Parathyroid adenoma (tissue), 2 donors: ENCODE measurements around the gene CMTM5.

Source experiments
- H2AFZ ChIP-seq: fragments of 300-600 bp; sonication (generic); one replicate; pipeline ENCODE4 v1.7.0; 2017; ENCODE audit warnings: antibody characterized with exemption, mild to moderate bottlenecking
- H3K27ac ChIP-seq: fragments of 300-600 bp; sonication (generic); one replicate; pipeline ENCODE4 v1.7.0; 2017
- H3K27me3 ChIP-seq: fragments of 300-600 bp; sonication (generic); one replicate; pipeline ENCODE4 v1.7.0; 2017; ENCODE audit warnings: low read length; ENCODE audit not compliant: control insufficient read depth, insufficient read depth
- H3K36me3 ChIP-seq: fragments of 300-600 bp; sonication (generic); one replicate; pipeline ENCODE4 v1.7.0; 2017; ENCODE audit warnings: low read length; ENCODE audit not compliant: control insufficient read depth, insufficient read depth
- H3K4me1 ChIP-seq: fragments of 300-600 bp; sonication (generic); one replicate; pipeline ENCODE4 v1.7.0; 2017; ENCODE audit warnings: control low read depth
- H3K4me2 ChIP-seq: fragments of 300-600 bp; sonication (generic); one replicate; pipeline ENCODE4 v1.7.0; 2017; ENCODE audit warnings: low read length
- H3K4me3 ChIP-seq: fragments of 300-600 bp; sonication (generic); one replicate; pipeline ENCODE4 v1.7.0; 2017; ENCODE audit warnings: low read depth, low read length
- H3K79me2 ChIP-seq: fragments of 300-600 bp; sonication (generic); one replicate; pipeline ENCODE4 v1.7.0; 2017; ENCODE audit warnings: control low read depth
- H3K9ac ChIP-seq: fragments of 300-600 bp; sonication (generic); one replicate; pipeline ENCODE4 v1.7.0; 2017; ENCODE audit warnings: mild to moderate bottlenecking
- H3K9me3 ChIP-seq: fragments of 300-600 bp; sonication (generic); one replicate; pipeline ENCODE4 v1.7.0; 2017; ENCODE audit warnings: low read length; ENCODE audit not compliant: control insufficient read depth
- CTCF ChIP-seq: fragments of 300-600 bp; sonication (generic); IDR thresholded peaks from one replicate; pipeline ENCODE4 v1.7.0; 2017; ENCODE audit warnings: antibody characterized with exemption, mild to moderate bottlenecking
- donor health status: primary hyperparathyroidism.

CMTM5 gene

GRCh38 chr14:23377573-23378563 lies 1.0 kb downstream of the CMTM5 start:
- Histone ChIP-seq H3K4me3 (no peak overlapping the region), H3K27ac (no peak overlapping the region), H3K9ac (no peak overlapping the region), H3K4me1 (no peaks in the 10 kb centered on the region), H3K27me3 (no peaks in the 10 kb centered on the region), H3K79me2 (no peaks in the 10 kb centered on the region), H2AFZ (no peak overlapping the region), H3K4me2 (no peak overlapping the region), H3K9me3 (no peaks in the 10 kb centered on the region), H3K36me3 (no peaks in the 10 kb centered on the region)
- no peak for TF ChIP-seq CTCF

DNA sequence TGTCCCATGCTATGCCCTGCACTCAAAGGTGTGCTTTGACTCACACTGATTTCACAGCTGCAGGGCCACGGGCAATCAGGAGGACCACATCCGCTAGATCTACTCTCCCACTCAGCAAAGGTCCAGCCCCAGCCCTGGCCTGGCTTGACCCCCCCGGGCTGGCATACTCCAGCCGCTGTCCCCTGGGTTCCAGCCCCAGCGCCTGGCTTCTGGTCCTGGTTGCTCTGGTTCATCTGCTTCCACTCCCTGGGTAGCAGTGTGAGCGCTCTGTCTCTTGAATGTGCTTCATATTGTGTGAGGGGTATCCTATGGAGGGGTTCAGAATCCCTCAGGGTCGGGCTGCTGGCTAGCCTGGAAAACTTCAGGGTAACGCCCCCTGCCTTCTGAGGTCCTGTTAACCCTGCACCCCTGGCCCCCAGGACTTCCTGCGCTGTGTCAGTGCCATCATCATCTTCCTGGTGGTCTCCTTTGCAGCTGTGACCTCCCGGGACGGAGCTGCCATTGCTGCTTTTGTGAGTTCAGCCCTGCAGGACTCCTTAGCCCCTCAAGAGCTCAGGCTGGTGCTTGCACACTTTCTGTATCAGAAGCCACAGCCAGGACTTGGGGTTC lies 1.9 kb downstream of the CMTM5 start:
- Histone ChIP-seq H3K4me3 (no peak overlapping the region), H3K4me2 (no peak overlapping the region), H2AFZ (no peak overlapping the region), H3K36me3 (no peaks in the 10 kb centered on the region), H3K9ac (no peak overlapping the region), H3K9me3 (no peaks in the 10 kb centered on the region), H3K27ac (no peak overlapping the region), H3K79me2 (no peaks in the 10 kb centered on the region), H3K27me3 (no peaks in the 10 kb centered on the region), H3K4me1 (no peaks in the 10 kb centered on the region)
- no peak for TF ChIP-seq CTCF

GRCh38 chr14:23379366-23380196 lies 2.7 kb downstream of the CMTM5 start:
- Histone ChIP-seq H2AFZ (no peak overlapping the region), H3K27ac (no peak overlapping the region), H3K4me2 (no peak overlapping the region), H3K9ac (no peak overlapping the region), H3K79me2 (no peaks in the 10 kb centered on the region), H3K36me3 (no peaks in the 10 kb centered on the region), H3K4me1 (no peaks in the 10 kb centered on the region), H3K4me3 (no peak overlapping the region), H3K9me3 (no peaks in the 10 kb centered on the region), H3K27me3 (no peaks in the 10 kb centered on the region)
- peak; percentile 97 for TF ChIP-seq CTCF

- H3K9ac ChIP-seq, result no peak overlapping the region
- no peak overlapping the region for H3K27ac ChIP-seq
- no peaks in the 10 kb centered on the region for H3K9me3 ChIP-seq
- no peak overlapping the region for H3K4me3 ChIP-seq
- TF ChIP-seq CTCF, result no peak
- no peaks in the 10 kb centered on the region for H3K79me2 ChIP-seq
- no peak overlapping the region for H3K4me2 ChIP-seq
- H2AFZ ChIP-seq, result no peak overlapping the region
- no peaks in the 10 kb centered on the region for H3K4me1 ChIP-seq
- H3K27me3 ChIP-seq, result no peaks in the 10 kb centered on the region
- no peaks in the 10 kb centered on the region for H3K36me3 ChIP-seq
Measured at GRCh38 chr14:23380197-23380914, 3.5 kb downstream of the CMTM5 start.
